Activated CD4-positive, alpha-beta T cell treated with anti-CD3 and anti-CD28 coated beads, Interleukin-2, Interleukin-4, amounts not matched to agents 100 ng/mL and 50 ng/mL, durations not matched to agents 16 hours and 8 hours (primary cell): ENCODE results near the gene CYBRD1.

Experiments
- DNase-seq: peaks from one replicate; pipeline ENCODE4 v3.0.0-alpha.2; 2020; ENCODE audit warnings: low spot score

The CYBRD1 gene

GRCh38 chr2:171553858-171554257, 31.6 kb downstream of the CYBRD1 start:
- DNase-seq: peak; percentile 9

DNA sequence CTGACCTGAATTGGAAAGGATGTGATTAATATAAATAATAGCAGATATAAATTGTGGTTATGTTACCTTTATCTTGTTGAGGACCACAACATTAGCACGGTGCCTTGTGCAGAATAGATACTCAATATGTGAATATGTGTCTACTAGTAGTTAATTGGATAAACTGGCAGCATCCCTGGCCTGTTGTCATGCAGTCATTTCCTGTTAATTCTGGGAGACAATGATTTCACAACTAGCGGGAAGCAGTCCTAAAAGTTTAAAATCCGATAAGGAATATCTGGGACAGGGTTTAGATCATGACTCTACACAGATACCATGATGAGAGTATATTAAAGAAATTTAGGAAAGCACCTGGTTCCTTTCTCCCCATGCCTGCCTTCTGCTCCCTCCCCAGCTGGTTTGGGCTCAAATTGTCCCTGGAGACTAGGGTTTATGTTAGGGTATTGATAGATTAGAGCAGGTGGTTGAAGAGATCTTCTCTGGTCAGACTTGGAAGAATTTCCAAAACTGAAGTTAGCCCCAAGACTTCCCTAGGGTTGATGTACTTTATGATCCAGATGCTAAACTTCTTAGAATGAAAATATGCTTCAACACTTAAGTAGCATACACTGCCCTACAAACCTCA, 32.8 kb downstream of the CYBRD1 start:
- no peak for DNase-seq

- DNase-seq: peak; percentile 16
Observed at GRCh38 chr2:171557363-171557762, 35.1 kb downstream of the CYBRD1 start.

- no peak for DNase-seq
Observed at GRCh38 chr2:171563301-171563700, 41.0 kb downstream of the CYBRD1 start.

- no peak for DNase-seq
Observed at GRCh38 chr2:171564463-171564862, 42.2 kb downstream of the CYBRD1 start.

- DNase-seq: no peak
Observed at GRCh38 chr2:171566057-171566456, 43.8 kb downstream of the CYBRD1 start.

DNA sequence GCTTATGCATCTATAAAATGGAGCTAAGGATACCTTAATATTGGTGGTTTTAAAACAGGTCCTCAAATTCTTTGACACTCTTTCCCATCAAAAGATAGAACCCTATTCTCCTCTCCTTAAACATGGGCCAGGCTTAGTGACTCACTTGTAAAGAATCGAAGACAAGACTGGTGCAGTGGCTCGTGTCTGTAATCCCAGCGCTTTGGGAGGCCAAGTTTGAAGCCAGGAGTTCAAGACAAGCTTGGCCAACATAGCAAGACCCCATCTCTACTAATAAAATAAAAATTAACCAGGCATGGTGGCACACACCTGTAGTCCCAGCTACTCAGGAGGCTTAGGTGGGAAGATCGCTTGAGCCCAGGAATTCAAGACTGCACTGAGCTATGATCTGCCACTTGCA, 44.5 kb downstream of the CYBRD1 start:
- DNase-seq: no peak

- no peak for DNase-seq
Observed at GRCh38 chr2:171568089-171568488, 45.8 kb downstream of the CYBRD1 start.

DNA sequence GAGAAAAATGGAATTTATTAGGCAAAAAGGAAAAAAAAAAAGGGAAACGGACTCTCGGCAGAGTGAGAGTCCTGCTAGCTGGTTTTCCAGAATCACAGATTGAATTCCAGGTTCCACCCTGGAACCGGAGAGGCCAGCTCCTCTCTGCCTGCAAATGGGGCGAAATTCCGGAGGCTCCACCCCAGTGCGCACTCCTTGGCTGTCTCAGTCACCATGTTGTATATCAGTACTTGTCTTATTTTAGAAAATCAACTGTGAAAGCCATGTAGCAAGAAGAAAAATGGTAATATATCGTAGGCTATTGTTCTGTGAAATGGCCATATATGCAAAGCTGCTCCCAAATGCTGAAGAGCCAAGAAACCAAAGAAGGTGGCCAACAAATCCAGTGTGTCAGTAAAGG, 49.4 kb downstream of the CYBRD1 start:
- no peak for DNase-seq

GRCh38 chr2:171574149-171574795, 52.0 kb downstream of the CYBRD1 start:
- DNase-seq: peak; percentile 79

GRCh38 chr2:171575606-171576005, 53.3 kb downstream of the CYBRD1 start:
- DNase-seq: no peak

- DNase-seq: no peak
Observed at GRCh38 chr2:171578127-171578803, 56.0 kb downstream of the CYBRD1 start.

DNA sequence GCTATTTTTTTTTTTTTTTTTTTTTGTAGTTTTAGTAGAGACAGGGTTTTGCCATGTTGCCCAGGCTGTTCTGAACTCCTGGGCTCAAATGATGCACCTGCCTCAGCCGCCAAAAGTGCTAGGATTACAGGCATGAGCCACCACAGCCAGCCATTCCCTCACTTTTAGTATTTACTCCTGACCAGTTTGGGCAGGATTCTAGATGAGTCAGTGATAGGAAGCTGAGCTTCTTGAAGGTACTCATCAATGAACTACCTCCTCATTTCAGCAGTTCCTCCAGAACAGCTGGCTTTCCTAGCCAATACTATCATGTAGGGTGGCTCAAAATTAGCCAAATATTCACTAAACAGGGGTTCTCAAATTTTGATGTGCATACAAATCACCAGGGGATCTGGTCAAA, 57.2 kb downstream of the CYBRD1 start:
- no peak for DNase-seq

- DNase-seq: no peak
Observed at GRCh38 chr2:171583566-171583965, 61.3 kb downstream of the CYBRD1 start.

GRCh38 chr2:171584001-171584400, 61.7 kb downstream of the CYBRD1 start:
- DNase-seq: no peak

DNA sequence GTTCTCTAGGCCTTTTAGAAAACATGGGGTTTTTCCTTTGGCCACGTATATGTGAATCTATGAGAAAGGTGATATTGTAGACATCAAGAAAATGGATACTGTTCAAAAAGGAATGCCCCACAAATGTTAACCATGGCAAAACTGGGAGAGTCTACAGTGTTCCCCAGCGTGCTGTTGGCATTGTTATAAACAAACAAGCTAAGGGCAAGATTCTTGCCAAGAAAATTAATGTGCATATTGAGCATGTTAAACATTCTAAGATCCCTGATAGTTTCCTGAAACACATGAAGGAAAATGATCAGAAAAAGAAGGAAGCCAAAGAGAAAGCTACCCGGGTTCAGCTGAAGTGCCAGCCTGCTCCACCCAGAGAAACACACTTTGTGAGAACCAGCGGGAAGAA, 64.9 kb downstream of the CYBRD1 start:
- no peak for DNase-seq

- DNase-seq: no peak
Observed at GRCh38 chr2:171587567-171587966, 65.3 kb downstream of the CYBRD1 start.

GRCh38 chr2:171590116-171590515, 67.8 kb downstream of the CYBRD1 start:
- no peak for DNase-seq

GRCh38 chr2:171592036-171592555, 69.8 kb downstream of the CYBRD1 start:
- no peak for DNase-seq

DNA sequence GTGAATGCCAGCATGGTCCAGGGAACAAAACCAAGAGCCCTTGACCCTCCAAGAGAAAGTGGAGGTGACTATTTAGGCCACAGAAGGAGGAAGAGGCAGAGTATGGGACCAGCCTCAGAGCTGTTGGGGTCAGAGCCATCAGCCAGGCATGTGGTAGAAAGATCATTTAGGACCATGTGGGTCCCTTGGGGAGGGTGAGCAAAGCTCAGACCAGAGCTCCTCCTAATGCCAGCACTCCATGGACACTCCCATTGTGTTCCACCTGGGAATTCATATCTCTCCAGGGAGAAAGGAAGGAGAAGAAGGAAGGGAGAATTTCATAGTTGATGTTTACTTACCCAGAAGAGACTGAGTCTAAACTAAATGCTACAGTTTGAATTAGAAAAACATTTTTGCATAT, 73.2 kb downstream of the CYBRD1 start:
- DNase-seq: no peak

DNA sequence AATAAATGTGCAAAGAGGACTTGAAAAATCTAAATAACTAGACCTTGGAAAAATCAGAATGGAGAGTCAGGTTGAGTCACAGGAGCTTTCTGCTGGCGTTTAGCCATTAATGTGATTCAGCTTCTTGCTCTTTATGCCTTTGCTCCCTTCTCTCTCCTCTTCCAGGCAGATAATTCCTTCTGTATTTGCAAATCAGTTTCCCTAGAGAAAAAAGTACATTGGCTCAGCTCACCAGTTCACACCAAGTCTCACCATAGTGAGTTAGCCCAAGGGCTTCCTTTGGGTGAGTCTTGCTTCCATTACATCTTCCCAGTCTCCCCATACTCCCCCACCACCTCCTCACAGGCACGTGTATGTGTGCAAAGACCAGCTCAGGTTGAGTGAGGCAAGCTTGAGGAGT, 73.6 kb downstream of the CYBRD1 start:
- no peak for DNase-seq

DNA sequence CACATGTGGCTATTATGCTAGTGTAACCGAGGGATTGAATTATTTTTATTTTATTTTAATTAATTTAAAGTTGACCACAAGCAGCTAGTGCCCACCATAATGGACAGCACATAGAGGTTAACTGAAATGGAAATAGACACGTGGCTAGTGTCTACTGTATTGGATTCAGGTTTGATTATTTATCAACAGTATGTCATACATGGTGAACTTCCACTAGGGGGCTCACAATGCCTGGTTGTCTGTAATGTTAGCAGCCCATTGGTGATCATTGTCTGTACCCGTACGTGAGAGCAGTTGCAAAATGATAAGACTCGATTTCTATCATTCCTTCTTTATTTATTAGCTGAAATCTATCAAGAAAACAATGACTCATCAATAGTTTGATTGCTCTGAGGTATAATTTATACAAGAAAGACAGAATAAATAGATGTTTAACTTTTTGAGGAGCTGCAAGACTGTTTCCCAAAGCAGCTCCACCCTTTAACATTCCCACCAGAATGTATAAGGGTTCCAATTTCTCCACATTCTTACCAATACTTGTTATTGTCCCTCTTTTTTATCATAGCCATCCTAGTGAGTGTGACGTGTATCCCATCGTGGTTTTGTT, 76.5 kb downstream of the CYBRD1 start:
- peak; percentile 76 for DNase-seq

DNA sequence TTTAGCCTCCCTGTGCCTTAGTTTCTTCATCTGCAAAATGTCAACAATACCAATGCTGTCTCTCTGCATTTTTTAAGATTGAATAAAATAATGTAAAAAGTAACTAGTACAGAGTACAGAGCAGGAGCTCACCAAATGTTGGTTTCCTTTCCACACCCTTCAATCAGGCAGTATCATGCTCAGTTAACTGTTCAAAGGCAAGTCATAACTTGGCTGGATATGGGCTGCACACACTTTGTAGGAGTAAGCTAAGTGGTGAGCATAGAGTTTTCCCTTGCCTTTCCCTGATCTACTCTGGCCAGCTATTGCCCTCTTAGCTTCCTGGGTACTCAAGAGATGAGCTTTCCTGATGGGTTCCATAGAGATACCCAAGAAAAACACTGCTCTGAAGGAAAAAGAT, 77.9 kb downstream of the CYBRD1 start:
- DNase-seq: no peak
